WI38 (cell line): ENCODE measurements around the gene BLMH.

ENCODE experiments used
- H3K4me3 ChIP-seq: 2 replicates; pipeline ENCODE4 v1.5.1; 2011; ENCODE audit warnings: low read depth, mild to moderate bottlenecking, control low read depth, low read length
- CTCF ChIP-seq: IDR thresholded peaks from 2 replicates; pipeline ENCODE4 v1.5.1; 2012; ENCODE audit warnings: low read depth, mild to moderate bottlenecking, control low read depth, low read length

BLMH gene

GRCh38 chr17:30308406-30308805 lies 16.7 kb upstream of the BLMH start:
- TF ChIP-seq CTCF, result no peak
- no peak overlapping the region for H3K4me3 ChIP-seq

GRCh38 chr17:30304778-30305177 lies 13.0 kb upstream of the BLMH start:
- no peak overlapping the region for H3K4me3 ChIP-seq
- no peak for TF ChIP-seq CTCF

GRCh38 chr17:30302241-30302640 lies 10.5 kb upstream of the BLMH start:
- H3K4me3 ChIP-seq, result no peak overlapping the region
- no peak for TF ChIP-seq CTCF

- no peak for TF ChIP-seq CTCF
- no peak overlapping the region for H3K4me3 ChIP-seq
These were observed 9.1 kb upstream of the BLMH start for GRCh38 chr17:30300818-30301217.

GRCh38 chr17:30299000-30299399 lies 7.3 kb upstream of the BLMH start:
- TF ChIP-seq CTCF, result no peak
- H3K4me3 ChIP-seq, result no peak overlapping the region

- no peak for TF ChIP-seq CTCF
- H3K4me3 ChIP-seq, result no peak overlapping the region
These were observed 6.0 kb upstream of the BLMH start for GRCh38 chr17:30297715-30298114.

- no peak overlapping the region for H3K4me3 ChIP-seq
These were observed 4.8 kb upstream of the BLMH start for GRCh38 chr17:30296499-30297080.

More at GRCh38 chr17:30296499-30297080, 4.8 kb upstream of the BLMH start:
- TF ChIP-seq CTCF, result no peak
